Measurements from ENCODE around the gene ANKRD29. TPM values are rescaled to one million over a fixed set of nuclear protein-coding genes. Genes with fewer than 3 reads are reported as not detected.

The ANKRD29 gene
- total and polyA plus RNA-seq, 2 experiments from 2014 or later = 0.44 to 0.77 TPM

DNA sequence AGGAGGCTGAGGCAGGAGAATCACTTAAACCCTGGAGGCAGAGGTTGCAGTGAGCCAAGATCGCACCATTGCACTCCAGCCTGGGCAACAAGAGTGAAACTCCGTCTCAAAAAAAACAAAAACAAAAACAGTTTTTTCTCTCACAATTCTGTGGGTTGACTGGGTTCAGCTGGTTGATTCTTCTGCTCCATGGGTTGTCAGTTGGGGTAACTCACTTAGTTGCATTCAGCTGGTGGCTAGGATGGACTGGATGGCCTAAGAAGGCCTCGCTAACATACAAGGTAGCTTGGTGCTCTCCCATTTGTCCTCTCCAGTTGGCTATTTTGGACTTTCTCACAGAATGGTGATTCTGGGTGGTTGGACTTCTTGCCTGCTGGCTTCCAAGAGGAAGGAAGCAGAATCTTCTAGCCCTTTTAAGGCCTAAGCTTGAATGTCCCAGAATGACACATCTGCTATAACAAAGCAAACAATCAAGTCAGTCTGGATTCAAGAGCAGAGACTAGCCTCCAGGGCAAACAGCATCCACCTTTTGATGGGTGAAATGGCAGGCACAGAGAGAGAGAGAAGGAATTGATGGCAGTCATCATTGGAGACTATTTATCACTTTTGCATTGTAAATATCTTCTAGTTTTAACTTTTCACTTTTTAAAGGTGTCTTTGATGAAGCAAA is 44.4 kb upstream of the ANKRD29 start:
- H3K4me3 ChIP-seq = no peak overlapping the region
- DNase-seq (ENCODE audit: low read depth in 1 of 2, low spot score in 1 of 2) = no peak
- no peak overlapping the region for H3K27ac ChIP-seq
- H3K27me3 ChIP-seq = no peaks in the 10 kb centered on the region
- no peaks in the 10 kb centered on the region for H3K9me3 ChIP-seq (ENCODE audit: low read depth)
- H3K36me3 ChIP-seq = no peaks in the 10 kb centered on the region
- no peaks in the 10 kb centered on the region for H3K4me1 ChIP-seq (ENCODE audit: low read depth)
- TF ChIP-seq, protein P1, sequence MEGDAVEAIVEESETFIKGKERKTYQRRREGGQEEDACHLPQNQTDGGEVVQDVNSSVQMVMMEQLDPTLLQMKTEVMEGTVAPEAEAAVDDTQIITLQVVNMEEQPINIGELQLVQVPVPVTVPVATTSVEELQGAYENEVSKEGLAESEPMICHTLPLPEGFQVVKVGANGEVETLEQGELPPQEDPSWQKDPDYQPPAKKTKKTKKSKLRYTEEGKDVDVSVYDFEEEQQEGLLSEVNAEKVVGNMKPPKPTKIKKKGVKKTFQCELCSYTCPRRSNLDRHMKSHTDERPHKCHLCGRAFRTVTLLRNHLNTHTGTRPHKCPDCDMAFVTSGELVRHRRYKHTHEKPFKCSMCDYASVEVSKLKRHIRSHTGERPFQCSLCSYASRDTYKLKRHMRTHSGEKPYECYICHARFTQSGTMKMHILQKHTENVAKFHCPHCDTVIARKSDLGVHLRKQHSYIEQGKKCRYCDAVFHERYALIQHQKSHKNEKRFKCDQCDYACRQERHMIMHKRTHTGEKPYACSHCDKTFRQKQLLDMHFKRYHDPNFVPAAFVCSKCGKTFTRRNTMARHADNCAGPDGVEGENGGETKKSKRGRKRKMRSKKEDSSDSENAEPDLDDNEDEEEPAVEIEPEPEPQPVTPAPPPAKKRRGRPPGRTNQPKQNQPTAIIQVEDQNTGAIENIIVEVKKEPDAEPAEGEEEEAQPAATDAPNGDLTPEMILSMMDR (IDR thresholded peaks at IDR 0.05; ENCODE audit: low read depth, low read length) = no peak

DNA sequence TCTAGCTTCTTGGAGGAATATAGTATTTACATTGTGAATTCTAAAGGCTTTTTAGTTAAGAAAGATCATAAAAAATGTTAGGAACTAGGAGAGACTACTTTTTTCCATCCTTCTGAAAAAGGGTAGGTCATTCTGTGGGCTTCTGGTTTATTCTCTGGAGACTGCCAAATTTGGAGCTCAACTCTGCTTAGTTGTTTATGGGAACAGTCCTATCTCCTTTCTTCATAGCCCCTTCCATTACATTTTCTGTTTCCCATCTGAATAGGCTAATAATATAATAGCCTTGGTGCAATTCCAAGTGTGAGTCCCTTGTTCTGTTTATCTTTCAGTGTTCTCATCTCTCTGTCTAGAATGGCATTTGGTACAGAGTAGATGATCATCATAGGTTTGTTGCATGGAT is 42.1 kb upstream of the ANKRD29 start:
- TF ChIP-seq, protein P1 (IDR thresholded peaks at IDR 0.05; ENCODE audit: low read depth, low read length) = no peak
- no peak for DNase-seq (ENCODE audit: low read depth in 1 of 2, low spot score in 1 of 2)
- no peaks in the 10 kb centered on the region for H3K36me3 ChIP-seq
- H3K4me1 ChIP-seq (ENCODE audit: low read depth) = no peaks in the 10 kb centered on the region
- no peaks in the 10 kb centered on the region for H3K9me3 ChIP-seq (ENCODE audit: low read depth)
- H3K27ac ChIP-seq = no peak overlapping the region
- no peak overlapping the region for H3K4me3 ChIP-seq
- H3K27me3 ChIP-seq = no peaks in the 10 kb centered on the region

DNA sequence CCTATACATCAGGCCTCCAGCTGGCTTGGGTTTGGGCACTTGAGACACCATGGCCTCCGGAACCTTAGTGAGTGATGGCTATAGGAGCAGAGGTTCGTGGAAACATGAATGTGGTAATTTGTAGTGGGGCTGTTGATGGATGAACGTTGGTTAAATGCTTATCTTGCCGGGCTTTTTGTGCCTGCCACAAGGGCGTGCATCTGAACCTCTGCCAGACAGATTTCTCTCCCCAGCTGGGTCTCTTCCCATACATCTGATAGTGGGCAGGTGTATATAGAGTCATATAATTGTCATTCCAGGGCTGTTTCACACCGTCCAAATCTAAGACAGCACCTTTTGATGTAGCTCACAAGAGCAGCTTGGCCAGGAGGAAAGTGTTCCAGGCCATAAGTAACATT is 41.3 kb upstream of the ANKRD29 start:
- no peaks in the 10 kb centered on the region for H3K9me3 ChIP-seq (ENCODE audit: low read depth)
- H3K27me3 ChIP-seq = no peaks in the 10 kb centered on the region
- no peak for DNase-seq (ENCODE audit: low read depth in 1 of 2, low spot score in 1 of 2)
- H3K27ac ChIP-seq = no peak overlapping the region
- TF ChIP-seq, protein P1 (IDR thresholded peaks at IDR 0.05; ENCODE audit: low read depth, low read length) = no peak
- H3K4me3 ChIP-seq = no peak overlapping the region
- H3K4me1 ChIP-seq (ENCODE audit: low read depth) = no peaks in the 10 kb centered on the region
- no peaks in the 10 kb centered on the region for H3K36me3 ChIP-seq

DNA sequence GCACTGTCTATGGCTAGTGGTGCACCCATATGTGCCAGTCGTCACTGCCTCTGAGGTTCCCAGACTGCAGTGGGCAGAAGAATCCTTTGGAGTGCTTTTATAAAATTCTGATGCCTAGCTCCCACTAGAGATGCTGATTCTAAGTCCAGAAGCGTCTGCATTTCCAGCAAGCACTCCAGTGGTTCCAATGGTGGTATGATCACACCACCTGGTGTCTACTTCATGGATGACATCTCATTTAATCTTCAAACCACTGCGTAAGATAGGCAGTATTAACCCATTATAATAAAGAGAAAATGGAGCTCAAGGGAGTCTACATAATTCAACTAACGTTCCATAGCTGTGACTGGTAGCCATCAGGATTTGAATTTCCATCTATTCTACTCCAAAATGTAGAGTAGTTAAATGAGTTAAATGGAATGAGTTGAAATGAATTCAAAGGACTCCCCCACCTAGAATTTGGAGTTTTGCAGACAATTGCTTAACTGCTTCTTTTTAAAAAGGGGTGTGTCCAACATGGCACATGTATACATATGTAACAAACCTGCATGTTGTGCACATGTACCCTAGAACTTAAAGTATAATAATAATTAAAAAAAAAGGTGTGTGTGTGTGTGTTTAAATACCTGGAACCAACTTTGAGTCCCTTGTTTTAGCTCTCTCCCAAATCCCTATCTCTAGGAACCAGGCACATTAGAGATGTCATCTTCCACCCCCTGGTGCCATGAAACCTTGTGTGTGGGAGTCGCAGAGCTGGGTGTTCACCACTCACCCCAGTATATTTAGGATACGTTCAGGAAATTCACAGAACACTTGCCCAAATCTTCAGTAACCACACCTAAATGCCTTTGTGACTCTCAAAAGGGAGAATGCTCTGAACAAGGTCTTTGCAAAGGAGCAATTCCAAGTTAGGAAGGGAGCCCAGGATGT is 40.6 kb upstream of the ANKRD29 start:
- Histone ChIP-seq H3K27ac (no peak overlapping the region), H3K4me3 (no peak overlapping the region), H3K9me3 (ENCODE audit: low read depth) (no peaks in the 10 kb centered on the region), H3K27me3 (no peaks in the 10 kb centered on the region), H3K4me1 (ENCODE audit: low read depth) (no peaks in the 10 kb centered on the region), H3K36me3 (no peaks in the 10 kb centered on the region)
- DNase-seq (ENCODE audit: low read depth in 1 of 2, low spot score in 1 of 2) = peak; percentile 27 to 83
- TF ChIP-seq, protein P1 (IDR thresholded peaks at IDR 0.05; ENCODE audit: low read depth, low read length) = peak; percentile 52

DNA sequence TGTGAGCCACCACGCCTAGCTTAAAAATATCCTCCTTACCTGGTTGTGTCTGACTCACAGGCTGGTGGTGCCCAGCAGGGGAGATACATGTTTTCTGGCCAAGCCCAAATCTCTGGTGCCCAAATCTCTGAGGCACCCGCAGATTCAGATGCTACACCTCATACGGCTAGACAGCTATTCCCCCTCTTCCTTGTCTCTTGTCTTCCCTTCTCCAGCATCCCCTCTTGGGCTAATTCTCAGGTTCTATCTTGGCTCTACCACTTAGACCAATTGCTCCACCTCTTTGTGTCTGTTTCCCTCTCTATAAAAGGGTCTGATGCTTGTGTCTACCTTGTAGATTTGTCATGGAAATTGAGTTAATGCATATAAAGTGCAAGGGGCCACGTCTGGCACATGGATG is 39.9 kb upstream of the ANKRD29 start:
- Histone ChIP-seq H3K4me1 (ENCODE audit: low read depth) (no peaks in the 10 kb centered on the region), H3K4me3 (no peak overlapping the region), H3K36me3 (no peaks in the 10 kb centered on the region), H3K27ac (no peak overlapping the region), H3K9me3 (ENCODE audit: low read depth) (no peaks in the 10 kb centered on the region), H3K27me3 (no peaks in the 10 kb centered on the region)
- DNase-seq (ENCODE audit: low read depth in 1 of 2, low spot score in 1 of 2) = no peak
- TF ChIP-seq, protein P1 (IDR thresholded peaks at IDR 0.05; ENCODE audit: low read depth, low read length) = no peak

Data from cardiac muscle cell (in vitro differentiated cells and primary cell).